ENCODE data around the gene ZNF783. TPM values are rescaled to one million over a fixed set of nuclear protein-coding genes. Genes with fewer than 3 reads are reported as not detected.
"Not testable (repeated sequence)": the region's sequence is repeated elsewhere in the genome, so short reads cannot be mapped to it uniquely, and the experiment has no call there.

Gene ZNF783
- total RNA-seq (2014; rRNA removed; shearing (Covaris generic)) = 2.2 and 3.9 TPM in 2 replicates

GRCh38 chr7:149261829-149262617, at the start of gene ZNF783:
Gene ZNF783, plus strand, starts transcription at chr7:149262196. Its CDS starts 138 bp downstream, at chr7:149262334.
- no peaks in the 10 kb centered on the region for H3K27me3 ChIP-seq (replicated peaks)
- peaks cover 7% of the 10 kb centered on the region for H3K9me3 ChIP-seq (replicated peaks)
- peak within 1 kb of the TSS; percentile 69 for H3K4me3 ChIP-seq
- DNase-seq (ENCODE audit: low read depth in 1 of 2, low spot score in 2 of 2) = peak; percentile 86 to 88
- H3K27ac ChIP-seq = peak within 1 kb of the TSS; percentile 79
- peaks cover 21% of the 10 kb centered on the region for H3K4me1 ChIP-seq (replicated peaks)
- peaks cover 16% of the 10 kb centered on the region for H3K36me3 ChIP-seq

- Histone ChIP-seq H3K4me1 (replicated peaks) (peaks cover 3% of the 10 kb centered on the region; the same call in 1 of the 2 replicates), H3K27ac (no peak overlapping the region), H3K36me3 (peaks cover 95% of the 10 kb centered on the region), H3K27me3 (replicated peaks) (no peaks in the 10 kb centered on the region), H3K4me3 (no peak overlapping the region), H3K9me3 (replicated peaks) (no peaks in the 10 kb centered on the region)
- DNase-seq (ENCODE audit: low read depth in 1 of 2, low spot score in 2 of 2) = no peak
Measured at GRCh38 chr7:149214020-149214720, 47.8 kb upstream of the ZNF783 start.

- Histone ChIP-seq H3K27me3 (replicated peaks) (no peaks in the 10 kb centered on the region), H3K4me3 (no peak overlapping the region), H3K27ac (no peak overlapping the region), H3K4me1 (replicated peaks) (no peaks in the 10 kb centered on the region), H3K36me3 (peaks cover 89% of the 10 kb centered on the region), H3K9me3 (replicated peaks) (no peaks in the 10 kb centered on the region)
- no peak for DNase-seq (ENCODE audit: low read depth in 1 of 2, low spot score in 2 of 2)
Measured at GRCh38 chr7:149216402-149216801, 45.6 kb upstream of the ZNF783 start.

- Histone ChIP-seq H3K4me1 (replicated peaks) (no peaks in the 10 kb centered on the region), H3K9me3 (replicated peaks) (no peaks in the 10 kb centered on the region), H3K36me3 (peaks cover 83% of the 10 kb centered on the region), H3K27ac (no peak overlapping the region), H3K4me3 (no peak overlapping the region), H3K27me3 (replicated peaks) (no peaks in the 10 kb centered on the region)
- no peak for DNase-seq (ENCODE audit: low read depth in 1 of 2, low spot score in 2 of 2)
Measured at GRCh38 chr7:149217570-149217969, 44.4 kb upstream of the ZNF783 start.

- no peaks in the 10 kb centered on the region for H3K4me1 ChIP-seq (replicated peaks)
Measured at GRCh38 chr7:149218469-149219420, 43.3 kb upstream of the ZNF783 start.

GRCh38 chr7:149220534-149220933, 41.5 kb upstream of the ZNF783 start:
- DNase-seq (ENCODE audit: low read depth in 1 of 2, low spot score in 2 of 2) = no peak

More at GRCh38 chr7:149218469-149219420, 43.3 kb upstream of the ZNF783 start:
- Histone ChIP-seq H3K36me3 (peaks cover 81% of the 10 kb centered on the region), H3K27ac (no peak overlapping the region), H3K27me3 (replicated peaks) (no peaks in the 10 kb centered on the region), H3K9me3 (replicated peaks) (no peaks in the 10 kb centered on the region), H3K4me3 (no peak overlapping the region)
- DNase-seq (ENCODE audit: low read depth in 1 of 2, low spot score in 2 of 2) = no peak

GRCh38 chr7:149223176-149223575, 38.8 kb upstream of the ZNF783 start:
- Histone ChIP-seq H3K36me3 (peaks cover 61% of the 10 kb centered on the region), H3K4me3 (no peak overlapping the region), H3K9me3 (replicated peaks) (no peaks in the 10 kb centered on the region), H3K4me1 (replicated peaks) (no peaks in the 10 kb centered on the region), H3K27ac (no peak overlapping the region), H3K27me3 (replicated peaks) (no peaks in the 10 kb centered on the region)
- no peak for DNase-seq (ENCODE audit: low read depth in 1 of 2, low spot score in 2 of 2)

More at GRCh38 chr7:149220534-149220933, 41.5 kb upstream of the ZNF783 start:
- no peak overlapping the region for H3K4me3 ChIP-seq
- no peaks in the 10 kb centered on the region for H3K4me1 ChIP-seq (replicated peaks)
- no peaks in the 10 kb centered on the region for H3K27me3 ChIP-seq (replicated peaks)
- H3K36me3 ChIP-seq = peaks cover 79% of the 10 kb centered on the region
- no peaks in the 10 kb centered on the region for H3K9me3 ChIP-seq (replicated peaks)
- no peak overlapping the region for H3K27ac ChIP-seq

GRCh38 chr7:149223761-149224160, 38.2 kb upstream of the ZNF783 start:
- Histone ChIP-seq H3K4me3 (no peak overlapping the region), H3K4me1 (replicated peaks) (no peaks in the 10 kb centered on the region), H3K9me3 (replicated peaks) (no peaks in the 10 kb centered on the region), H3K27ac (no peak overlapping the region), H3K36me3 (peaks cover 55% of the 10 kb centered on the region), H3K27me3 (replicated peaks) (no peaks in the 10 kb centered on the region)
- no peak for DNase-seq (ENCODE audit: low read depth in 1 of 2, low spot score in 2 of 2)

- H3K9me3 ChIP-seq (replicated peaks) = no peaks in the 10 kb centered on the region
- H3K27me3 ChIP-seq (replicated peaks) = no peaks in the 10 kb centered on the region
- H3K27ac ChIP-seq = no peak overlapping the region
- no peak overlapping the region for H3K4me3 ChIP-seq
- peaks cover 53% of the 10 kb centered on the region for H3K36me3 ChIP-seq
- H3K4me1 ChIP-seq (replicated peaks) = no peaks in the 10 kb centered on the region
- no peak for DNase-seq (ENCODE audit: low read depth in 1 of 2, low spot score in 2 of 2)
Measured at GRCh38 chr7:149224352-149224751, 37.6 kb upstream of the ZNF783 start.

GRCh38 chr7:149225106-149225505, 36.9 kb upstream of the ZNF783 start:
- Histone ChIP-seq H3K27ac (no peak overlapping the region), H3K36me3 (peaks cover 47% of the 10 kb centered on the region), H3K9me3 (replicated peaks) (no peaks in the 10 kb centered on the region), H3K4me3 (no peak overlapping the region), H3K27me3 (replicated peaks) (no peaks in the 10 kb centered on the region), H3K4me1 (replicated peaks) (no peaks in the 10 kb centered on the region)
- no peak for DNase-seq (ENCODE audit: low read depth in 1 of 2, low spot score in 2 of 2)

GRCh38 chr7:149225656-149226055, 36.3 kb upstream of the ZNF783 start:
- Histone ChIP-seq H3K36me3 (peaks cover 42% of the 10 kb centered on the region), H3K27me3 (replicated peaks) (no peaks in the 10 kb centered on the region), H3K4me1 (replicated peaks) (no peaks in the 10 kb centered on the region), H3K4me3 (no peak overlapping the region), H3K27ac (no peak overlapping the region), H3K9me3 (replicated peaks) (no peaks in the 10 kb centered on the region)
- no peak for DNase-seq (ENCODE audit: low read depth in 1 of 2, low spot score in 2 of 2)

GRCh38 chr7:149226366-149226765, 35.6 kb upstream of the ZNF783 start:
- H3K4me1 ChIP-seq (replicated peaks); H3K9me3 ChIP-seq (replicated peaks); H3K27ac ChIP-seq; DNase-seq (ENCODE audit: low read depth in 1 of 2, low spot score in 2 of 2); H3K4me3 ChIP-seq; H3K27me3 ChIP-seq (replicated peaks): not testable (repeated sequence)
- peaks cover 37% of the 10 kb centered on the region for H3K36me3 ChIP-seq

GRCh38 chr7:149226840-149227494, 35.0 kb upstream of the ZNF783 start:
- Histone ChIP-seq H3K4me3 (no peak overlapping the region), H3K9me3 (replicated peaks) (no peaks in the 10 kb centered on the region), H3K27me3 (replicated peaks) (no peaks in the 10 kb centered on the region), H3K36me3 (peaks cover 34% of the 10 kb centered on the region), H3K4me1 (replicated peaks) (no peaks in the 10 kb centered on the region), H3K27ac (no peak overlapping the region)
- no peak for DNase-seq (ENCODE audit: low read depth in 1 of 2, low spot score in 2 of 2)
